HL-60/S4 treated with phorbol 12-myristate 13-acetate at 8.2 ng/mL for 4 days and 3 days (cell line): Measurements from ENCODE around the gene PVR.

ENCODE experiments used
- in situ Hi-C: fragments of 300-500 bp; cut with MboI; formaldehyde crosslinking; loops from 2 replicates; pipeline ENCODE4 v1.15.0; 2022; ENCODE audit warnings: low sequenced_read_pairs

Gene PVR

DNA sequence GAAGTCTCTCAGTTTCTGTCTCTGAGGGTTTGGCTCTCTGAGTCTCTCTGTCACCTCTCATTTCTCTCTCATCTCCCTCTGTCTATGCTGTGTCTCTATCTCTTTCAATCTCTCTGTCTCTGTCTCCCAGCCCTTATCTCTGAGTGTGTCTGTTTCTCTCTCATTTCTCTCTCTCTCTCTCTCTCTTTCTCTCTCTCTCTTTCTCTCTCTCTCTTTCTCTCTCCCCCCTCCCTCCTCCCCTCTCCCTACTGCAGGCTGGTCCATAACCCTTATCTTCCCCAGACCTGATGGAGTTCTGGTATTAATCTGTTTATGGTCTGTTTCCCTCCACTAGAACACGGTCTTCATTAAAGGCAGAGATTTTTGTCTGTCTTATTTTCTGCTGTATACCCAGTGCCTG is 1.3 kb upstream of the PVR start:
- in situ Hi-C loops: no loop called here

DNA sequence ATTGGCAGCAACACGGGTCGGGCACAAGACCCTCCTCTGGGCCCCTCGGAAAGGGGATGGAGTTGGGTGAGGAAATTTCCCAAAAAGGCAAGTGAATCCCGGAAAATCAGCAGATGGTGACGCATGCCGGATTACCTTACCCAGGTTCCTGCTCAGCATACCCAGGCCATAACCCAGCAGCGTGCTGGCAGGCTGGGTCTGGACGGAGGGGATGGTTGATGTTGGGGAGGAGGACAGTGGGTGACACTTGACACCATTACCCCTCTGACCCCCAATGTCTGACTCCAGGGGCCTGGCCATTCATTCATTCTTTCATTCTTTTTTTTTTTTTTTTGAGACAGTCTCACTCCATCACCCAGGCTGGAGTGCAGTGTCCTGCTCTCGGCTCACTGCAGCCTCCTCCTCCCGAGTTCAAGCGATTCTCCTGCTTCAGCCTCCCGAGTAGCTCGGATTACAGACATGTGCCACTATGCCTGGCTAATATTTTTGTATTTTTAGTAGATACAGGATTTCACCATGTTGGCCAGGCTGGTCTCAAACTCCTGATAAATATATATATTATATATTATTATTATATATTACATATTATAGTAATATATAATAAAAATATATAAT is 799 bp downstream of the PVR start:
- in situ Hi-C loops: no loop called here

DNA sequence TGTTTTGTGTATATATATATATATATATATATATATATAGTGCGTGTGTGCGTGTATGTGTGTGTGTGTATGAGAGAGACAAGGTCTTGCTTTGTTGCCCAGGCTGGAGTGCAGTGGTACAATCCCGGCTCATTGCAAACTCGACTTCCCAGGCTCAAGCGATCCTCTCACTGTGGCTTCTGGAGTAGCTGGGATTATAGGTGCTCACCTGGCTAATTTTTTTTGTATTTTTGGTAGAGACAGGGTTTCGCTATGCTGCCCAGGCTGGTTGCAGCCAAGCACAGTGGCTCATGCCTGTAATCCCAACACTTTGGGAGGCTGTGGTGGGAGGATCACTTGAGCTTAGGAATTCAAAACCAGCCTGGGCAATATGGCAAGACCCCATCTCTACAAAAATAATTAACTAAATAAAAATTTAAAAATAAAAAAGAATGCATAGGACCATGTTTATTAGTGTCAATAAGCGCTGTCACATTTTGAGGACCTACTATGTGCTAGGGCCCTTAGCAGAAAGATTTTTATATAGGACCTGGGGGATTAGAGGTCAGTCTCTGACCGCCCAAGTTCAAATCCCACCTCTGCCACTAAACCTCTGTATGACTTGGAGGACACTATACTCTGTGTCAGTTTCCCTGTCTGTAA is 1.8 kb downstream of the PVR start:
- in situ Hi-C loops: no loop called here

GRCh38 chr19:44646049-44646416 is 2.3 kb downstream of the PVR start:
- in situ Hi-C loops: no loop called here

DNA sequence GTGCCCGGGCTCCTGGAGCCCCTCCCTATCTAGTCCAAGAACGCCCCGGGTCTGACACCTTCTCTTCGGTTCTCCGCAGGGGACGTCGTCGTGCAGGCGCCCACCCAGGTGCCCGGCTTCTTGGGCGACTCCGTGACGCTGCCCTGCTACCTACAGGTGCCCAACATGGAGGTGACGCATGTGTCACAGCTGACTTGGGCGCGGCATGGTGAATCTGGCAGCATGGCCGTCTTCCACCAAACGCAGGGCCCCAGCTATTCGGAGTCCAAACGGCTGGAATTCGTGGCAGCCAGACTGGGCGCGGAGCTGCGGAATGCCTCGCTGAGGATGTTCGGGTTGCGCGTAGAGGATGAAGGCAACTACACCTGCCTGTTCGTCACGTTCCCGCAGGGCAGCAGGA is 3.4 kb downstream of the PVR start:
- in situ Hi-C loops: no loop called here

GRCh38 chr19:44648631-44649251 is 5.0 kb downstream of the PVR start:
- in situ Hi-C loops: no loop called here

GRCh38 chr19:44649578-44650145 is 6.0 kb downstream of the PVR start:
- in situ Hi-C loops: no loop called here

DNA sequence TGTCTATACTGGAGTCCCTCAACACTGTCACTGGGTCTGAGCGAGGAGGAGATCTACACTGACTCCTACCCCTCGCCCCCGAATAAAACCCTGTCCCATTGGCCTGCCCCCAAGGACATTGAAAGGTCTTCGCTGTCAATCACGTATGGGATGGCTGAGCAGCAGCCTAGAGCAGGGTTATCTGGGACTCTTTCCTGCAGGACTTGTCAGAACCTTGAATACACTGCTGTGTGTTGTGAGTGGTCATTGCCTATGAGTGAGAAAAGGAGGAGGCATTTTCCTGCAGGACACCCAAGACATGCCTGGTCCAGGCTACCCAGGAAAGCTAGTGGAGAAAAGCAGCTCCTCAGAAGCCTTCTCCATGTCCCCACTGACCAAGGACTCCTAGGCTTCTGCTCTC is 9.6 kb downstream of the PVR start:
- in situ Hi-C loops: no loop called here

DNA sequence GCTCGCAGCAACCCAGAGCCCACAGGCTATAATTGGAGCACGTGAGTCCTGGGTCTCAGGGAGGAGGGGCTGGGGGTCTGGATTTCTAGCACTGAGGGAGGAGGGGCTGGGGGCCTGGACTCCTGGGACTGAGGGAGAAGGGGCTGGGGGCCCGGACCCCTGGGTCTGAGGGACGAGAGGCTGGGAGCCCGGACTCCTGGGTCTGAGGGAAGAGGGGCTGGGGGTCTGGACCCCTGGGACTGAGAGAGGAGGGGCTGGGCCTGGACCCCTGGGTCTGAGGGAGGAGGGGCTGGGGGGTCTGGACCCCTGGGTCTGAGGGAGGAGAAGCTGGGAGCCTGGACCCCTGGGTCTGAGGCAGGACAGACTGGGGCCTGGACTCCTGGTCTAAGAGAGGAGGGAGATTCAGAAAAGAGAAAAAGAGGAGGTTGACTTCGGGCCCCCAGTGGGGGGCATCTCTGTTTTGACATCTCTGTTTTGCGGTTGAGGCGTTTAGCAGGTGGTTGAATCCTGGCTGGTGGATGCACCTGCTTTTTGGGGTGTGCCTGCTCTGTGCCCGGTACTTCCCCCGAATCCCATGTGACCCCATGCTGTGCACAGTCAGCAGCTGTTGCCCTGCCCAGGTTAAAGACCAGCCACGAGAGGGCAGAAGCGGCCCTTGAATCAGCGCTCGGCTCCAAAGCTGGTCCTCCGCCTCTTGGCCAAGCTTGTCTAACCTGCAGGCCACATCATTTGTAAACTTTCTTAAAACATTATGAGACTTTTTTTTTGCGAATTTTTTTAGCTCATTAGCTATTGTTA is 10.5 kb downstream of the PVR start:
- in situ Hi-C loops: no loop called here

DNA sequence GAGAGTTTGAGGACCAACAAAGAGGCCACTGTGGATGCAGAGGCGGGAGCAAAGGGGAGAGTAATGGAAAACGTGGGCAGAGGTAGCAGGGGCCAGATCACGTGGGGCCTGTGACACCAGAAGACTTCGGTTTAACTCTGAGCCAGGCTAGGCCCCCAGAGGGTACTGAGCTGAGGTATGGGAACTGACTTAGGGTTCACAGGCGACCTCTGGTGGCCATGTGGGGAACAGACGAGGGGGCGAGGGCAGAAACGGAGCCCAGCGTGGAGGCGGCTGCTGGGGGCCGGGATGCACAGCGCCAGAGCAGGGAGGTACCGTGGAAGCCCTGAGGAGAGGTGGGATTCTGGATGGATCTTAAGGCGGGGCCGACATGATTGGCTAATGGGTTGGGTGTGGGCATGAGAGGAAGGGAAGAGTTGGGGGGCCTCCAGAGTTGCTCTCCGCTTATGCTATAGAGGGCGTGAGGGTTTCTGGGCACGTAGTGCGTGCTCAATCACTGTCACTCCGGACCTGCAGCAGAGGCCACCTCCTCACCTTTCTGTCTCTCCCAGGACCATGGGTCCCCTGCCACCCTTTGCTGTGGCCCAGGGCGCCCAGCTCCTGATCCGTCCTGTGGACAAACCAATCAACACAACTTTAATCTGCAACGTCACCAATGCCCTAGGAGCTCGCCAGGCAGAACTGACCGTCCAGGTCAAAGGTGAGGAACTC is 13.7 kb downstream of the PVR start:
- in situ Hi-C loops: no loop called here

- in situ Hi-C loops: no loop called here
These were observed 14.5 kb downstream of the PVR start for GRCh38 chr19:44658069-44658733.

GRCh38 chr19:44660081-44660480 is 16.4 kb downstream of the PVR start:
- in situ Hi-C loops: loop anchor here (5.0 kb wide), 1 partner anchor 88 kb away; no protein-coding TSS in a partner anchor

DNA sequence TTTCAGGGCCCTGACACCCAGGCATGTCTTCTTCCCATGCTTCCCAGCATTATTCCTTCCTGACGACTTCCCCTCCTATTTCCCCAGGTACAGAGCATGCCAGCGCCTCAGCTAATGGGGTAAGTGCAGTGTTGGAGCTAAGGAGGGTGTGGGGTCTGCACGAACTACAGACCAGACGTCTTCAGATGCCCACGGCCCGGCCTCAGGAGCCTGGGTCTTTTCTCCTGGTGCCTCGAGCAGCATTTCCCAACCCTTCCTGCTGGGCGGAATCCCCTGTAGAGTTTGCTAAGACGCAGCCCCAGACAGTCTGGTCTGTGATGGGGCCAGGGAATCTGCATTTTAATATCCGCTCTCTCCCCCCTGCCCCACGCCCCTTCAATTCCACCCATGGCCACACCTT is 17.5 kb downstream of the PVR start:
- in situ Hi-C loops: loop anchor here (5.0 kb wide), 1 partner anchor 89 kb away; no protein-coding TSS in a partner anchor

DNA sequence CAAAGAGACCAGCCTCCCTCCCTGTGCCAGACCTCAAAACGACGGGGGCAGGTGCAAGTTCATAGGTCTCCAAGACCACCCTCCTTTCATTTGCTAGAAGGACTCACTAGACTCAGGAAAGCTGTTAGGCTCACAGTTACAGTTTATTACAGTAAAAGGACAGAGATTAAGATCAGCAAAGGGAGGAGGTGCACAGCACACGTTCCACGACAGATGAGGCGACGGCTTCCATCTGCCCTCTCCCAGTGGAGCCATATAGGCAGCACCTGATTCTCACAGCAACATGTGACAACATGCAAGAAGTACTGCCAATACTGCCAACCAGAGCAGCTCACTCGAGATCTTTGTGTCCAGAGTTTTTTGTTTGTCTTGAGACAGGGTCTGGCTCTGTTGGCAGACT is 18.2 kb downstream of the PVR start:
- in situ Hi-C loops: loop anchor here (5.0 kb wide), 1 partner anchor 90 kb away; no protein-coding TSS in a partner anchor

DNA sequence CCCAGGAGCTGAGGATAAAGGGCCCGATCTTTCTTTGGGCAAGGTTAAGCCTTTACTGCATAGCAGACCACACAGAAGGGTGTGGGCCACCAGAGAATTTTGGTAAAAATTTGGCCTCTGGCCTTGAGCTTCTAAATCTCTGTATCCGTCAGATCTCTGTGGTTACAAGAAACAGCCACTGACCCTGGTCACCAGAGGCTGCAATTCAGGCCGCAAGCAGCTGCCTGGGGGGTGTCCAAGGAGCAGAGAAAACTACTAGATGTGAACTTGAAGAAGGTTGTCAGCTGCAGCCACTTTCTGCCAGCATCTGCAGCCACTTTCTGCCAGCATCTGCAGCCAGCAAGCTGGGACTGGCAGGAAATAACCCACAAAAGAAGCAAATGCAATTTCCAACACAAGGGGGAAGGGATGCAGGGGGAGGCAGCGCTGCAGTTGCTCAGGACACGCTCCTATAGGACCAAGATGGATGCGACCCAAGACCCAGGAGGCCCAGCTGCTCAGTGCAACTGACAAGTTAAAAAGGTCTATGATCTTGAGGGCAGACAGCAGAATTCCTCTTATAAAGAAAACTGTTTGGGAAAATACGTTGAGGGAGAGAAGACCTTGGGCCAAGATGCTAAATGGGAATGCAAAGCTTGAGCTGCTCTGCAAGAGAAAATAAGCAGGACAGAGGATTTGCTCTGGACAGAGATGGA is 19.1 kb downstream of the PVR start:
- in situ Hi-C loops: loop anchor here (5.0 kb wide), 1 partner anchor 91 kb away; no protein-coding TSS in a partner anchor

GRCh38 chr19:44663996-44664395 is 20.3 kb downstream of the PVR start:
- in situ Hi-C loops: loop anchor here (5.0 kb wide), 1 partner anchor 92 kb away; no protein-coding TSS in a partner anchor

DNA sequence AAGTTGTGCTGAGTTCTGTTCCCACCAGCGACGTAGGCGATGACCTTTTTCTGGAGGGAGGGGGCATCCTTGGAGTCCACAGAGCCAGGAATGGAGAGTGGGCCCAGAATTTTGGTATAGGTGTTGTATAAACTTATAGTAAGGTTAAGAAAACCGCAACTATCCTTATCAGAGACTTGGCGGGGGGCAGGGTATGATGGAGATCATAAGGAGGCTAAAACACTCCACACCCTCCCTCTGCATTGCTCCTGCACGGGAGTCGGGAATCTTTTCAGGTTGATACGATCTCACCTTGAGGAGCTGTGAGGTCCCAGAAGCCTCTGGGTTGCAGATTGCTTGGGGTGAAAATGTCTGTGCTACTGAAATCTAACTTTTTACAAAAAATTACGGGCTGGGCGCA is 21.3 kb downstream of the PVR start:
- in situ Hi-C loops: loop anchor here (5.0 kb wide), 1 partner anchor 93 kb away; no protein-coding TSS in a partner anchor

DNA sequence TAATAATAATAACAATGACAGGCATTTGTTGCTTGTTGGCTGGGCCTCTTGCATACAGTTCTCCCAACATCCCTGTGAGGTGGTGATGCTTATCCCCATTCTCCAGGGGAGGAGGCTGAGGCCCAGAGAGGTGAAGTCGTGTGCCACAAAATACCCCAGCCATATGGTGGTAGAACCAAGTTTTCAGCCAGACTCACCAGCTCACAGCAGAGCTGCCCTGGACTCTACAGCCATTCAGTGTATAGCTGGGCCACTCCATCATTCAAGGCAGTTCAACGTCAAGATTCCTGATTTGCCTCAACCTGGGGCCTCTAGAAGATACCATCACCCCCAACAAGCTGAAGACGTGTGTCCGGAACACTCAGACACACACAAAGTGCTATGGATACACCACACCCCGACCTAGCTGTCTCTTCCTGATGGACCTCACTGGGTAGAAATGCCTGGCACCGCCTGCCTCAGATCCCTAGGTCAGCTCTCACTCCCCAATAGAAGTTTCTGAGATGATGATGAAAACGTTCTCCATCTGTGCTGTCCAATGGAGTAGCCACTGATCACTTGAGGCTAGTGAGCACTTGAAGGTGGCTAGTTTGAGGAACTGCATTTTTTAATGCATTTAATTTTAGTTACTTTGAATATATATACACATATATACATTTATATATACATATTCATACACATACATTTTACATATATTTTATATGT is 23.3 kb downstream of the PVR start:
- in situ Hi-C loops: no loop called here
